Activated CD4-positive, CD25-positive, alpha-beta regulatory T cell treated with anti-CD3 and anti-CD28 coated beads, Interleukin-2, amount 50 U/mL, for 16 hours (primary cell): ENCODE measurements around the gene IL17RD.
A peak's percentile ranks its signal among the peaks of the same experiment; 100 is the strongest.

Source experiments
- DNase-seq: peaks from one replicate; pipeline ENCODE4 v3.0.0-alpha.2; 2020; ENCODE audit warnings: low read depth, low spot score

The IL17RD gene

GRCh38 chr3:57130571-57131209 is 34.5 kb downstream of the IL17RD start:
- no peak for DNase-seq

GRCh38 chr3:57128826-57129667 is 36.1 kb downstream of the IL17RD start:
- no peak for DNase-seq

GRCh38 chr3:57127891-57128518 is 37.1 kb downstream of the IL17RD start:
- DNase-seq, result no peak

GRCh38 chr3:57126244-57126643 is 38.9 kb downstream of the IL17RD start:
- no peak for DNase-seq

- no peak for DNase-seq
Measured at GRCh38 chr3:57120451-57121174, 44.5 kb downstream of the IL17RD start.

- no peak for DNase-seq
Measured at GRCh38 chr3:57120040-57120439, 45.1 kb downstream of the IL17RD start.

- no peak for DNase-seq
Measured at GRCh38 chr3:57118254-57118653, 46.9 kb downstream of the IL17RD start.

GRCh38 chr3:57116501-57116900 is 48.7 kb downstream of the IL17RD start:
- DNase-seq, result no peak

- no peak for DNase-seq
Measured at GRCh38 chr3:57112206-57112605, 52.9 kb downstream of the IL17RD start.

- no peak for DNase-seq
Measured at GRCh38 chr3:57110798-57111197, 54.4 kb downstream of the IL17RD start.

GRCh38 chr3:57110214-57110613 is 54.9 kb downstream of the IL17RD start:
- no peak for DNase-seq

- no peak for DNase-seq
Measured at GRCh38 chr3:57109437-57110199, 55.5 kb downstream of the IL17RD start.

GRCh38 chr3:57108684-57109083 is 56.5 kb downstream of the IL17RD start:
- no peak for DNase-seq

- no peak for DNase-seq
Measured at GRCh38 chr3:57105585-57105984, 59.6 kb downstream of the IL17RD start.

GRCh38 chr3:57100046-57100695 is 65.0 kb downstream of the IL17RD start:
- DNase-seq, result peak; percentile 6

- no peak for DNase-seq
Measured at GRCh38 chr3:57098418-57099310, 66.5 kb downstream of the IL17RD start.

- no peak for DNase-seq
Measured at GRCh38 chr3:57097536-57097935, 67.6 kb downstream of the IL17RD start.

- no peak for DNase-seq
Measured at GRCh38 chr3:57095363-57095762, 69.8 kb downstream of the IL17RD start.

GRCh38 chr3:57094575-57094974 is 70.6 kb downstream of the IL17RD start:
- DNase-seq, result no peak
